HG03520 (cell line): Measurements from ENCODE around the gene E2F3.

Source experiments
- ATAC-seq: cut with Tn5 transposase; IDR thresholded peaks from one replicate; pipeline ENCODE4 v1.9.1; 2021; ENCODE audit warnings: mild to moderate bottlenecking, moderate library complexity; ENCODE audit not compliant: unreplicated experiment

Gene E2F3

DNA sequence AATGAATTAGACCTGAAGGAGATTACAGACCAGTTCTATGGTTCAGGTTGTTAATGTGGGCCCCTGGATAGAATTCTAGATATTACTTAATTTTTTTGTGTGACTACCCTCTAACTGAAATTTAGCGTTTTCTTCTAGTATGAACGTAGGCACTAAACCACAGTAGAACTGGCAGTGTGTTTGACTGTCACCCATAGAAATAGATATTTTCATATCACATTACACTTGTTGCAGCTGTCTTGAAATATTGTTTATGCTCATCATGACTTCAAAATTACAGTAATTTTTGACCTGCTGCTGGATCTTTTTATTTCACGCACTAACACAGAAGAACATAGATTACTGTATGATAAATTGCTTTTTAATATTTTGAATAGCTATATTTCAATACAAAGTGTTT is 31.6 kb downstream of the E2F3 start:
- ATAC-seq = no peak

DNA sequence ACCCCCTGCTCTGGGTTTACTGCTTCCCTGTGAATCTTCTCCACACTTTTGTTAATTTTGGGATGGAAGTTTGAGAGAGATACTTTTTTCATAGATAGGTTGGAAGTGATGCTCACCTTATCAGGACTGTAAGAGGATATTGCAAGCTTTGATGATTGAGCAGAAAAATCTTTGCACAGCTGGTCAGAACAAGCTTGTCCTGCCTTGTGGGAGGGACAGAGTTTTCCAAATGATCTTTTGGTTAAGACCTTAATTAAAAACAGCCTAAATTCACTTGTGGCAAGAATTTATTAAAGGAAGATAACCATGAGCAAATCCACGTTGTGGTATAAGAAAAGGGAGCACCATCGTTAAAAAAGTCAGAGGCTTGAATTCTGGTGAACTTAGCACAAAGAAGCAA is 32.2 kb downstream of the E2F3 start:
- ATAC-seq = no peak

DNA sequence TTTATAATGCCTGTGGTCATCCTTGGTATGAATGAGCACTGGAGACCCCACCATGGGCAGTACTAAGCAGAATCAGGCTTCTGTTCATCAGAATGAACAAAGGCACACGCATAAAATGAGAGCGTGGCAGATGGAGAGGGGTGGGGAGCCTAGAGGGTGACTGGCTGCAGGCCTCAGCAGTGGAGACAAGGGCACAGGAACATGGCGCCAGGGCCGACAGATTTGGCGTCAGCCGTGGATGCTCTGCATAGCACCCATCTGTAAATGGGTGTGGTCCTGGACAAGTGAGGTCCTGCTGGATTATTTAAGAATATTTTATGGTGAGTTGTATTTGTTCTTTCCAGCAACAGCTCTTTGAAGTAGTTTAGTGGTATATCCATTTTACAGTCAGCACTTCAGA is 33.1 kb downstream of the E2F3 start:
- no peak for ATAC-seq

DNA sequence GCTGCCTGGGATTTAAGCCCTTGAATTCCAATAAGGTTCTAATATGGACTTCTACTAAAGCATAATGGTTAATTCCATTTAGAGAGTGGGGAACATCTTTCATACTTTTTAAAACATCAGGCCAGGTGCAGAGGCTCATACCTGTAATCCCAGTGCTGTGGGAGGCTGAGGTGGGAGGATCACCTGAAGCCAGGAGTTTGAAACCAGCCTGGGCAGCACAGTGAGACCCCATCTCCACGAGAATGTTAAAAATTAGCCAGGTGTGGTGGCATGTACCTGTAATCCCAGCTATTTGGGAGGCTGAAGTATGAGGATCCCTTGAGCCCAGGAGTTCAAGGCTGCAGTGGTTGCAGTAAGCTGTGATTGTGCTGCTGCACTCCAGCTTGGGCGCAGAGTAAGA is 35.0 kb downstream of the E2F3 start:
- no peak for ATAC-seq

DNA sequence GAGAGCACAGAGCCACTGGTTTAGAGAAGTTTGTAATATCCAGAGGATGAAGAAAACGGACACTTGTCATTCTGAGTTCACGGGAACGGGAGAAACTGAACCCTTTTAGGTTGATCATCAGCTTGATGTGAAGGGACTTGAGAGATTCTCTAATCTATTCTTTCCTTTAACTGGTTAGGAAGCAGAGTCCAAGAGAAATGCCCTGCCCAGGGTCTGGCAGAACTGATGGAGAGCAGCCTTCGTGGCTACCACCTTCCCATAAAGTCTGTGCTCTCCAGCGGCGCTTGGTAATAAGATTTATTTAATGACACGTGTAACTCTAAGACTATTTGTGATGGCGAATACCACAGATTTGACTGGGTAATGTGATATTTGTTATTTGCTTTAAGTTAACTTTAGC is 36.0 kb downstream of the E2F3 start:
- ATAC-seq = no peak

DNA sequence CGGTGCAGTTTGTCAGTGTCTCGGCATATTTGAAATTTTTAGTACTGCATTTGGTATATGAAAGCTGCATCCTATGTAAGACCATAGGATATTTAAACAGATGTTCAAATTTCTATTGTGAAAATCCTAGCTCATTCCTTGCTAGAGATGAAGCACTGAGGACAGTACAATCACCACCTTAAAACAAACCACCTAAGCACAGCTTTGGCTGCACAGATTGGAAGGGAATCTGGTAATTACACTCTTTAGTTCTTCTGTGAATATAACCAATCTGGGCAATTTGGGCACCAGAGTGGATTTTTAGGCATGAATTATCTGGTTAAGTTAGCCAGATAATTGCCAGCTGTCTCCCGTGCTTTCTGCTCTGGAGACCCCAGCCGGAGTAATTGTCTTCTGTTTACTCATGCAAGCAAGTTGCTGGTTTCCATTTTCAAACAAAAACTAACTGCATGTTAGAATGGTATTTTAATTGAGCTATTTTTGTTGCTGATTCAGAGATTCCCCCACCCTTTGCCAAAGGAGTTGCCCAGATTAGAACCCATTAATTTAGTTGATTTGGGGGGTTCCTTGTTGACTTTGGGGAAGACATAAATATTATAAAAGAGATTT is 36.9 kb downstream of the E2F3 start:
- ATAC-seq = no peak

DNA sequence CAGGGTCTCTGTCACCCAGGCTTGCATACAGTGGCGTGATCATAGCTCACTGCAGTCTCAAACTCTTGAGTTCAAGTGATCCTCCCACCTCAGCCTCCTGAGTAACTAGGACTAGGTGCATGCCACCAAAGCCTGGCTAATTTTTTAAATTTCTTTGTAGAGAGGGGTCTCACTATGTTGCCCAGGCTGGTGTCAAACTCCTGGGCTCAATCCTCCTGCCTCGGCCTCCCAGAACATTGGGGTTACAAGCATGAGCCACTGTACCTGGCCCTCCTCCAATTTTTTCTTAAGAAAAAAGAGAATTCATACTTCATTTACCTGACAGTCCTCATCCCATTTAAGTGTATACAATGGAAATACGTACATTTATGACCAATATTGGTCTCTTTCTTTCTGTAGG is 37.9 kb downstream of the E2F3 start:
- no peak for ATAC-seq

DNA sequence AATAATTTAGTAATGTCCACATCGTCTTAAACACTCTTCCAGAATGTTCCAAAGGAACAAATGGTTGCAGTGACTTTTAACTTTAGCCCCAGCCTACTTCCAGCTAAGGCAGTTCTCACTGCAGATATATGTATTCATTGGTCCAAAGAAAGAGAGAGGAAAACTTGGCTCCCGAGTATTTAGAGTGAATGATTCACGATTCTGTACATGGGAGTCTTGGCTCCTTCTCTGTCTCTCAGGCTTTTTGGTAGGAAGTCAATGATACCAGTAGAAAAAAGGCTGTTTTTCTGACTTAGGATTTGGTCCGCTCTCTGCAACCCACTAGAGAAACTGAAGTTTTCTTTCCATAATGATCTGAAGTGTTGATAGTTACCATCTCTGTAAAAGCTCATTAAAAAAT is 38.6 kb downstream of the E2F3 start:
- ATAC-seq = no peak

DNA sequence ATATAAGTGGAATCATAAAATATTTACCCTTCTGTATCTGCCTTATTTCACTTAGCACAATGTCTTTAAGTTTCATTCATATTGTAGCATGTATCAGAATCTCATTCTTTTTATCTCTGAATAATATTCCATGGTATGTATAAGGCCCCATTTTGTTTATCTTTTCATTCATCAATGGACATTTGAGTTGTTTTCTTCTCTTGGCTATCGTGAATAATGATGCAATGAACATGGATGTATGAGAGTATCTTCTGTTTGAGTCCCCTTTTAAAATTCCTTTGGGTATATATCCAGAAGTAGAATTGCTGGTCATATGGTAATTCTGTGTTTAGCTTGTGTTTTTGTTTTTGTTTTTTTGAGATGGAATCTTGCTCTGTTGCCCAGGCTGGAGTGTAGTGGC is 39.6 kb downstream of the E2F3 start:
- ATAC-seq = no peak

DNA sequence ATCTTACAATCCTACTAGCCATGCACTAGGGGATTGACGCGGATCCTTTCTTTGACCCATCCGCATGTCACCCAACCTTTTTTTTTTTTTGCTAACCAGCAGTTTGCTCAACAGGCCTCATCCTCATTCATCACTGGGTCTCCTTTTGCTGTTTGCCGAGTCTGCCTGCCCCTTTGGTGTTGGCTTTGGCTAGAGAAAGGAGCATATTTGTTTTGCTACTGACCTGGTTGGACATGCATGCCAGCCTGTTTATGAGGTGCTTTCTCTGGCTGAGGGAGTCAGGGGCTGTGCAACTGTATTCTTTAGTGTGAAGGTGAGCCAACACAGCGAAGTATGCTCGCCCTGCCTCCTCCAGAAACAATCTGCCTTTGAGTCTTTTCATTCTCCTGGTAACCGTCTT is 40.2 kb downstream of the E2F3 start:
- ATAC-seq = no peak

DNA sequence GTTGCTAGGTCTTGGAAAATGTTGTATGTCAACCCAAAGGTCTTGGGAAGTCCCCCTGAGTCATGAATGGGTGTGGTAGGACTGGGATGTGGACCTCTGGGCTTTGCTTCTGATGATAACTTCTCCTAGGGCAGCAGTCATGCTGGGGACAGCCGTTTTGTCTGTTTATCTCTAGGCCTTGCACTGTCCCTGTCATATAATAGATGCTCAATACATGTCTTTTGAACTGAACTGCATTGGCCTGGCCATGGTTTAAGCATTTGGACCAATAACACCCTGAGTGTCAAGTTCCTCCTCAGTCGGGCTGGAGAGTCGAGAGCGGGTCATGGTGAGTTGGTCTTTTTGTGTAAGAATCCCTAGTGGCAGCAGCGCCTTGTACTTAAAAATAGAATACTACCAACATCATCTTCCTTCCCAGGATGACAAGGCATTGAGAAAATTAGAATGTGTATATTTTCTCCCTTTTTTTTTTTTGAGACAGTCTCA is 43.1 kb downstream of the E2F3 start:
- ATAC-seq = no peak

DNA sequence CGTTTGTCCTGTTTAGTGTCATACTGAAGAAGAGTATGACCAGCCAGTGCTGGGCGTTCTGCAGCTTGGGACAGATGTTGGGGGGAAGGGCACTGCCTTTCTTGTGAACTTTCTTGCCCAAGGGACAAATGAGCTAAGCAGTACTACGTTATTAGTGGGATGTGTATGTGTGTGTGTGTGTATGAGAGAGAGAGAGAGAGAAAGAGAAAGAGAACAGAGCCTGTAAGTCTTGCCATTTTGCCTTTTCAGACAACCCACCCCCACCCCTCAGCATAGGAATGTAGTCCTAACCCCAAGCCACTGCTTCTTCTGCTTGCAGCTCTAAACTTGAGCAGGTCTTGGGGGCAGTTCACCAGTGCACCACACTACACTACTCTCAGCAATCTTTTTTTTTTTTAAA is 45.5 kb downstream of the E2F3 start:
- no peak for ATAC-seq

DNA sequence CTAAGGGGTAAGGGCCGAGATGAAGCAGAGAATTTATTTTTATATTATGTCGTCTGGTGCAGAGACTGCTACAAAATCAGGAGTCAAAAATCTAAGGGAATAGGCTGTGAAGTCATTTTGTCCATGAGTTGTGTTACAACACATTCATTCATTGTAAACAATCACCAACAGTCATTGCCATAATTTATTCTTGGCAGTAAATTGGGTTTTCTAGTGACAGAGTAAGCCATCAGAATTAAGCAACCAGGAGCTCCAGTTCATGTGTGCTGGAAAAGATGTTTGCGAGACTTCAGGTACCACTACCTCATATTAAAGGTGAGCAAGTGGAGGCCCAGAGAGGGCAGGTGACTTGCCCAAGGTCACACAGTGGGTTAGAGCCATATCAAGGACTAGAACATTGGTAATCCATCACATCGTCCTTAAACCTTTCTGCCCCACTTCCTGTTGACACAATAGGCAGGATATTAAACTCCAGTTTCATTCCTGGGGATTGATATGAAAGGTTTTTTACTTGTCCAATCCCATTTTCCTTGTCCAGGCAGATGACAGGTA is 46.0 kb downstream of the E2F3 start:
- no peak for ATAC-seq

DNA sequence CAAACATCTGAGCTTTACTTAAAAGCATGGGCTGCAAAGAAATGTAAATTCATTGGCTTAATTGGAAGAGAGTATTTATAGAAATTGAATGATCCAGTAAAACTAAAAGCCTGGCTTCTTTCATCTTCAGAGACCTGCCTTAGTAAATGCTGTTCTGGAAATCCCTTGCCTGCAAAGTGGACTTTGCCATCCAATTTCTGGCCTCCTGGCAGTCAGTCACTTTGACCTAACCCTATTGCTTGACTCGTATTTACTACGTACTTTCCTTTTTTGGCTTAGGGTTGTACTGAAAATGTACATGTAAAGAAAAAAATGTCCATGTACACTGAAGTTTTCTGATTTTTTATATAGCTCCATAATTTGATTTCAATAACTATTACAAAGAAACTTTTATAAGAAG is 47.1 kb downstream of the E2F3 start:
- no peak for ATAC-seq

DNA sequence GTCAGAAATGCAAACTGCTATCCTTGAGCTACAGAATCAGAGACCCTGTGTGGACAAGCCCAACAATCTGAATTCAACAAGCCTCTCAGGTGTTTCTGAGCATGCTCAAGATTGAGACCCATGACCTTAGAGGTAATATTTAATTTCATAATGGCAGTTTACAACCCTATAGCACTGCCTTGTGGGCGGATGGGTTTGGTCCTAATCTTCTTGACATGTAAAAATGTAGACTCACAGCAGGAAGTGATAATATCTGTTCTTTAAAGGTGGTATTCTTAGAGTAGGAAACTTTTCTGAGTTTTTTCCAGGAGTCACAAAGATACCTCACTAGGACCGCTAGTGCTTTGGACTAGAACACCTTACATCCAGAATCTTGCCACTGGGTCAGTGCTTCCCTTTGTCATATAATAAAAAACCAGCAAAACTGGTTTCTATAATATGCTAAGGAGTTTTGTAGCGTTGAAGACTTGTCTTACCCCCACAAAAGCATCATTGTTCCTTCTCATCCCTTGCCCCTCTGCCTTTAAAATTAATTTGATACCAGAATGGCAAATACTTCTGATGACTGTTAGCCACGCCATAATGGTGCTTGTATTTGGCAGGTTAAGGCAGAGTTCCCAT is 52.6 kb downstream of the E2F3 start:
- no peak for ATAC-seq

DNA sequence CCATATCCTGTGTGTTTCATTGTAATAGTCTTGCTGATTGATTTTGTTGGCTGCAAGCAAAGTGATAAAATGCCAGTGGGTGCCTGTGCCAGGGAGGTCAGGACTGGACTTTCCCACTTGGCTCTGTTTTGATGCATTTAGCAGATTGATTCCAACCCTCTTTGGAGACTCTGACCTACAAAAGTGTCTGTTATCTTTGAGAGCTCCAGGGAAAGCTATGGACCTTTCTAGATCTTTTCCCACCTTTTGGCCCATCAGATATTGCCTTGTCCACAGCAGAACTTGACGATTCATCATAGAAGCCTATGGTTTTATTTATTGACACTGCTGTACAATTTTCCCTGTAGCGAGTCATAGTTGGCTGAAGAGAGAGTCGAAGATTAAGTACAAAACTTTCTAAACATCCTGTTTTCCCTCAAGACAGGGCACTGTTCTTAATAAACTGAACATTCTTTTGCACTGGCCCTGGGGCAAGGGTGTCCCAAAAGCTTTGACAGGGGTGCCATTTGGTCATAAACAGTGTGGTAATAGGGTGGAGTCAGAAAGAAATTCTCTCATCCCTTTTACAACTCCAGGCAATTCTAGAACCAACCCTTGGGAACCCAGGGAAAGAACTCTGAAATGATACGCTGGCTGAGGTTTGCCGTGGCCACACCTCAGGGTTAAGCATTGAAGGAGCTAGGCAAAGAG is 53.7 kb downstream of the E2F3 start:
- no peak for ATAC-seq

DNA sequence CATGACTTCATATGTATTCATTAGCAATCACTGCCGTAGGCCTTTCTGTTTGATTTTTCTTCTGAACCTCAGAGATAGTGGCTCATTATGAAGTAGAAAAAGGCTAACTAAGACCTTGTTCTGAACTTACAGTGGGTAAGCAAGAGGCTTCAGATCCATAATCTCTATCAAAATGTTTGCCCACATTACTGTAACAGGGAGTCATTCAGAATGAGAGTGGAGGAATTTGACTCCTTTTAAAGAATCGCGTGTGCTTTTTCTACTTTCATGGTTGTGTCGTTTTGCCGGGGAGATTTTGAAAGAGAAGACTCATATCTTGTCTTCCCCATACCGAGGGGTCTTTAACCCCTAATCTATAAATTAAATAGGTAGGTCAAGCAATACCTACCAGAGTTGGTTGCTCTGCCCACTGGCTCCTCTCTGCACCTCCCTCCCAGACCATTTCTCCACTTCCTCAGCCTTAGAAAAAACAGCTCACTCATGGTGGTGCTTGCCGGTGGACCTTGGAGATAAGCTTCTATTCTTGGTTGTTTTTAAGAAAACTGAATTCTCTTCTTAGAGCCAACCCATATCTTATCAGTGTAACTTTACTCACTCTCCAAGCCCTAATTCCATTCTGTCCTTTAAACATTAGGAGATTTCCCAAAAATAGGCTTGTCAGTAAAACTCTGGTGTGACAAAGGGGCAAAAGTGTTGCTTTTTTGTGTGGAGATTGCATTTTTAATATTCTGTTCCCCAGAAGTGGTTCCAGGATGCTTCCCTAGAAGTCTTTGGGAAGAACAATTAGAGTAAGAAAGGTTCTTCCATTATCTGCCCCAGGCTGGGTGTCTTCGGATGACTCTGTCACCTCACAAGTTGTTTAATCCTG is 56.6 kb downstream of the E2F3 start:
- ATAC-seq = no peak

DNA sequence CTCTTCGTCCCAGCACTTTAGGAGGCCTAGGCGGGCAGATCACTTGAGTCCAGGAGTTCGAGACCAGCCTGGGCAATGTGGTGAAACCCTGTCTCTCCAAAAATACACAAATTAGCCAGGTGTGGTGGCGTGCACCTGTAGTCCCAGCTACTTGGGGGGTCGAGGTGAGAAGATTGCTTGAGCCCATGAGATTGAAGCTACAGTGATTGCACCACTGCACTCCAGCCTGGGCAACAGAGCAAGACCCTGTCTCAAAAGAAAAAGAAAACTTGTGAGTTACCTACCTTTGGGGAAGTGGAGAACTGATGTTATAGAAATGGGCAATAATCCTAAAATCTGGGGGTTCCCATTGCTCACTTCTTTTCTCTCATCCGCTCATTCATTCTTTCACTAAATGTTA is 58.0 kb downstream of the E2F3 start:
- no peak for ATAC-seq

DNA sequence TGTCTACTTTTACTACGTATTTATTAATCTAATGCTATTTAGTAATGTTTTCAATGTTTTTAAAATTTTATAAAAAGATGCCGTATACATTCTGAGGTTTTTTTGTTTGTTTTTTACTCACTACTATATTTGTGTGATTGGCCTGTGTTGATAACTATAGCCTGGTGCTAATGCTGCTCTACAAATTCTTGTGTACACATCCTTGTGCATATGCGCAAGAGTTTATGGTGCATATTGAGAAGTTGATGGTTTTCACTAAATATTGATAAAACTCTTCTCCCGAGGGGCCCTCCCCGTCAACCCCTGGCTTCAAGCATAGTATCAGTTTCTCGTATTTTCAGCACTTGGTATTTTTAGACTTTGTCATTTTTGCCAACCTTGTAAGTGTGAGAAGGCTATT is 59.9 kb downstream of the E2F3 start:
- no peak for ATAC-seq

DNA sequence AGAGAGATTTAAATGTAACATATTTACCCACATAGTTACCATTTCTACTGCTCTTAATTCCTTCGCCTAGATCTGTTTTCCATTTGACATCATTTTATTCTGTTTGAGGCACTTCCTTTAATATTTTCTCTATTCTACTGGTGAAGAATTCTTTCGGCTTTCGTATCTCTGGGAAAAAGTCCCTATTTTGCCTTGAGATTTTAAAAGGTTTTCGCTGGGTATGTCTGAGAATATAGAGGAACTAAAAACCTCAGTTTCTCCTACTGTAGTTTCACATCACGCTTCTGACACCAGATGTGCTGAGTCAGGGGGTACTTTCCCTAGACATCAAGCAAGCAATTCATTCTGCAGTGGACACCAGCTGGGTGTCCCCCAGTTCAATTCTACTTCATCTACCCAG is 61.7 kb downstream of the E2F3 start:
- no peak for ATAC-seq

DNA sequence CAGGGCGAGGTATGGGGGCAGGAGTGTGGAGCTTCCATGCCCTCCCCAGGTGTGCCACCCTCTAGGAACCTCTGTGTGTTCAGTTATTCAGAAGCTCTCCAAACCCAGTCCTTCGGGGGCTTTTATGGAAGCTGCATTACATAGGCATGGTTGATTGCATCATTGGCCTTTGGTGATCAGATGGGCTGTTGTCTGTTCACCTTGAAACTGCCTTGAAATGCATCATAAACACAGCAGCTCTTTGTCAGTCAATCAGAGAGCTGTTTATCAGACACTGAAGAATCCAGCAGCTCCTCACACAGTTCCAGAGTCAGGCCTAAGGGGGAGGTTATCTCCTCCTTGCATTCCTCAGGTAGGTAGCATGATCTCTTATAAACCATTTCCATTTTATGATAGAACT is 62.4 kb downstream of the E2F3 start:
- ATAC-seq = no peak
